Measurements from ENCODE around the gene FOXB2. TPM values are rescaled to one million over a fixed set of nuclear protein-coding genes. Genes with fewer than 3 reads are reported as not detected.

FOXB2 gene
- total RNA-seq, 4 donors from 2014 or later = not detected

- no peaks in the 10 kb centered on the region for H3K36me3 ChIP-seq
- H3K27me3 ChIP-seq = peaks cover 25 to 99% (median 98%) of the 10 kb centered on the region in 4 donors
- peak; percentile 78 for DNase-seq (ENCODE audit: extremely low spot score)
- no peak overlapping the region for H3K4me3 ChIP-seq
- no peak for TF ChIP-seq POLR2AphosphoS5 (IDR thresholded peaks at IDR 0.05)
- no peak for TF ChIP-seq POLR2A (IDR thresholded peaks at IDR 0.05; ENCODE audit: low read depth)
- no peak for TF ChIP-seq CTCF (IDR thresholded peaks at IDR 0.05)
- no peak for TF ChIP-seq EP300 (IDR thresholded peaks at IDR 0.05)
- H3K9me3 ChIP-seq = no peaks in the 10 kb centered on the region
- intact Hi-C loops (cut with DNase I) = no loop called here
- peaks cover 46 to 66% (median 57%) of the 10 kb centered on the region in 4 donors for H3K4me1 ChIP-seq
- no peak overlapping the region for H3K27ac ChIP-seq (replicated peaks in 1 of 4)
- WGBS = 7% methylated on average over 25 of the region's 38 CpGs
These were observed 4.7 kb upstream of the FOXB2 start for GRCh38 chr9:77014597-77015263.

- Histone ChIP-seq H3K4me1 (peaks cover 52 to 74% (median 64%) of the 10 kb centered on the region in 4 donors), H3K27me3 (peaks cover 25 to 100% (median 97%) of the 10 kb centered on the region in 4 donors), H3K9me3 (no peaks in the 10 kb centered on the region), H3K36me3 (no peaks in the 10 kb centered on the region), H3K4me3 (peak overlapping the region in 2 of 4 donors; percentile 21 to 30), H3K27ac (replicated peaks in 1 of 4) (no peak overlapping the region)
- intact Hi-C loops (cut with DNase I) = no loop called here
- DNase-seq (ENCODE audit: extremely low spot score) = peak; percentile 53
- WGBS = 5% methylated on average over 31 of the region's 31 CpGs
- no peak for TF ChIP-seq CTCF (IDR thresholded peaks at IDR 0.05)
- TF ChIP-seq POLR2A (IDR thresholded peaks at IDR 0.05; ENCODE audit: low read depth) = no peak
- TF ChIP-seq POLR2AphosphoS5 (IDR thresholded peaks at IDR 0.05) = no peak
- TF ChIP-seq EP300 (IDR thresholded peaks at IDR 0.05) = no peak
These were observed 4.0 kb upstream of the FOXB2 start for GRCh38 chr9:77015327-77016048.

GRCh38 chr9:77016121-77016525, 3.3 kb upstream of the FOXB2 start:
- no peaks in the 10 kb centered on the region for H3K36me3 ChIP-seq
- no peaks in the 10 kb centered on the region for H3K9me3 ChIP-seq
- peak overlapping the region in 2 of 4 donors; percentile 21 to 30 for H3K4me3 ChIP-seq
- no peak overlapping the region for H3K27ac ChIP-seq (replicated peaks in 1 of 4)
- H3K4me1 ChIP-seq = peaks cover 57 to 78% (median 70%) of the 10 kb centered on the region in 4 donors
- intact Hi-C loops (cut with DNase I) = no loop called here
- H3K27me3 ChIP-seq = peaks cover 30 to 100% (median 97%) of the 10 kb centered on the region in 4 donors
- WGBS = no CpG with 5 or more reads among the region's 37 CpGs
- DNase-seq (ENCODE audit: extremely low spot score) = peak; percentile 55
- TF ChIP-seq POLR2A (IDR thresholded peaks at IDR 0.05; ENCODE audit: low read depth) (no peak), CTCF (IDR thresholded peaks at IDR 0.05) (no peak), POLR2AphosphoS5 (IDR thresholded peaks at IDR 0.05) (no peak), EP300 (IDR thresholded peaks at IDR 0.05) (no peak)

- intact Hi-C loops (cut with DNase I) = no loop called here
- peaks cover 32 to 100% (median 98%) of the 10 kb centered on the region in 4 donors for H3K27me3 ChIP-seq
- peaks cover 58 to 79% (median 72%) of the 10 kb centered on the region in 4 donors for H3K4me1 ChIP-seq
These were observed 2.6 kb upstream of the FOXB2 start for GRCh38 chr9:77016526-77017504.

More at GRCh38 chr9:77016526-77017504, 2.6 kb upstream of the FOXB2 start:
- Histone ChIP-seq H3K4me3 (peak overlapping the region in 2 of 4 donors; percentile 21 to 30), H3K27ac (replicated peaks in 1 of 4) (no peak overlapping the region), H3K36me3 (no peaks in the 10 kb centered on the region), H3K9me3 (no peaks in the 10 kb centered on the region)
- WGBS = 13% methylated on average over 13 of the region's 47 CpGs
- TF ChIP-seq POLR2AphosphoS5 (IDR thresholded peaks at IDR 0.05) (no peak), EP300 (IDR thresholded peaks at IDR 0.05) (no peak)
- peak; percentile 87 for DNase-seq (ENCODE audit: extremely low spot score)
